ENCODE data around the gene CFAP300.

Gene CFAP300

DNA sequence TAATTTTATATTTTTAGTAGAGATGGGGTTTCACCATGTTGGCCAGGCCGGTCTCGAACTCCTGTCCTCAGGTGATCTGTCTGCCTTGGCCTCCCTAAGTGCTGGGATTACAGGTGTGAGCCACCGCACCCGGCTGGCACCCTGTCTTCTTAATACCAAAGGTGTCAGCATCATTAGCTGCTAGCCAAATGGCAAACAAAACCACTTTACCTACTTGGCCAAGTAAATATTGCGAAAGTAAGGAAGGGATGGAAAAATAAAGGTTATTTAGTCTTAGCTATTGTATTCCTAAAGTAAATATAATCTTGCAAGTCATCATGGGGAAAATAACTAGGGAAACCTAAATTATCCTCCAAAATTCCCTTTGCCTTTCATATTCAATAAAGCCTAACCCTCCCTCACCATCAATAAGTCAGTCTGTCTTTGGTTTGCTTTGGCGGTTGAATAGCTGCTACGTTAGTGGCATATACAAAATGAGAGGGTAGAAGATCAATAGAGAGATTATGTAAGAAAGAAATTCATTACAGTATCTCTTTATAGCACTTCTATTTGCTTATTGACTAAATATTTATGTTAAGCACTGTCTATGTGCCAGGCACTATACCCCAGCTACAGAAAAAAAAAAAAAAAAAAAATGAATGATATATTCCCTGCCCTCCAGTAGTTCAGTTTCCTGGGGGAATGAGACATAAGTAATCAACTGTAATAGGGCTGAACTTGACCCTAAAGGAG is 40.2 kb upstream of the CFAP300 start:
- Histone ChIP-seq H3K9ac (ENCODE audit: low read length) (no peak overlapping the region), H2AFZ (ENCODE audit: low read depth, low read length) (no peak overlapping the region), H3K36me3 (replicated peaks; ENCODE audit: low read depth, low read length) (no peaks in the 10 kb centered on the region), H3K27me3 (ENCODE audit: low read depth, low read length) (no peaks in the 10 kb centered on the region), H3K4me2 (ENCODE audit: low read length) (no peak overlapping the region), H3K79me2 (ENCODE audit: low read length) (no peaks in the 10 kb centered on the region), H4K20me1 (ENCODE audit: insufficient read depth, low read length) (no peaks in the 10 kb centered on the region), H3K4me1 (ENCODE audit: low read length) (no peaks in the 10 kb centered on the region), H3K9me3 (ENCODE audit: insufficient read depth, low read length) (no peaks in the 10 kb centered on the region), H3K27ac (ENCODE audit: low read length) (no peak overlapping the region), H3K4me3 (ENCODE audit: low read length) (no peak overlapping the region)
- TF ChIP-seq CTCF (IDR thresholded peaks at IDR 0.05; ENCODE audit: low read depth, low read length) (no peak), EZH2phosphoT487 (IDR thresholded peaks at IDR 0.05; ENCODE audit: low read depth) (no peak)

DNA sequence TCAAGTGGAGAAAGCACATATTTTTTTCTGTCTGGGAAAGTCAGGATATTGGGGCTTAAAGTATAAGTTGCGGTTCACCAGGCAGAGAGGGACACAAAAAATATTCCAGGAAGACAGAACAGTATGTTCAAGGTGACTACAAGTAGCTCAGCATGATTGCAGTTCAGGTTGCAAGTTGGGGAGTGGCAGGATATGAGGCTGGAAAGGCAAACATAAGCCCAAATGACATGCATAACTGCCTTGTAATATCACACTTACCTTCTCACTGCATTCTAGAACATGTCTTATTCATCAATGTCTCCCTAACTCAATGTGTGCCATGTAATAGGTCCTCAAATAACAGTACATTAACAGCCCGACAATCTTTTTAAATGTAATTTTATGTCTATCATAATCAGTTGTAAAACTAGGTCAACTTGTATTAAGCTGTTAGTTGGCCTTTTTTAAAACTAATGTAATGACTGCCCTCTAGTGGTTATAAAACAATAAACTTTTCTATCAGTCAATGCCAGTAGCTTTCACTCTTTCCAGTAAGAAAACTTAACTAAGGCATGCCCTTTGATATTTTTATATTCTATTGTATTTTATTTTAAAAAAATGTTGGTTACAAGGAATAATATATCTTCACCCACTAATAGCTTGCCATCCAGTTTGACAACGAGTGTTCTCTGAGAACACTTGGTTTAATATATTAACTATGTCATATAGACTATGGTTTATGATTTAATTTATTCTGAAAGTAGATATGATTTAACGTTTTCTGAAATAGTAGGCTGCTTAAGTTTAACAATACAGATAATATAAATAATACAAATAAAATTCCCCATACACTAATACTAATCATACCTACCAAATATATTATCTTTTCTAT is 39.4 kb upstream of the CFAP300 start:
- Histone ChIP-seq H3K27ac (ENCODE audit: low read length) (no peak overlapping the region), H3K9me3 (ENCODE audit: insufficient read depth, low read length) (no peaks in the 10 kb centered on the region), H3K79me2 (ENCODE audit: low read length) (no peaks in the 10 kb centered on the region), H3K27me3 (ENCODE audit: low read depth, low read length) (no peaks in the 10 kb centered on the region), H2AFZ (ENCODE audit: low read depth, low read length) (no peak overlapping the region), H3K4me1 (ENCODE audit: low read length) (no peaks in the 10 kb centered on the region), H3K36me3 (replicated peaks; ENCODE audit: low read depth, low read length) (no peaks in the 10 kb centered on the region), H3K4me3 (ENCODE audit: low read length) (no peak overlapping the region), H3K9ac (ENCODE audit: low read length) (no peak overlapping the region), H3K4me2 (ENCODE audit: low read length) (no peak overlapping the region), H4K20me1 (ENCODE audit: insufficient read depth, low read length) (no peaks in the 10 kb centered on the region)
- TF ChIP-seq EZH2phosphoT487 (IDR thresholded peaks at IDR 0.05; ENCODE audit: low read depth): no peak
- TF ChIP-seq CTCF (IDR thresholded peaks at IDR 0.05; ENCODE audit: low read depth, low read length): peak; percentile 46

DNA sequence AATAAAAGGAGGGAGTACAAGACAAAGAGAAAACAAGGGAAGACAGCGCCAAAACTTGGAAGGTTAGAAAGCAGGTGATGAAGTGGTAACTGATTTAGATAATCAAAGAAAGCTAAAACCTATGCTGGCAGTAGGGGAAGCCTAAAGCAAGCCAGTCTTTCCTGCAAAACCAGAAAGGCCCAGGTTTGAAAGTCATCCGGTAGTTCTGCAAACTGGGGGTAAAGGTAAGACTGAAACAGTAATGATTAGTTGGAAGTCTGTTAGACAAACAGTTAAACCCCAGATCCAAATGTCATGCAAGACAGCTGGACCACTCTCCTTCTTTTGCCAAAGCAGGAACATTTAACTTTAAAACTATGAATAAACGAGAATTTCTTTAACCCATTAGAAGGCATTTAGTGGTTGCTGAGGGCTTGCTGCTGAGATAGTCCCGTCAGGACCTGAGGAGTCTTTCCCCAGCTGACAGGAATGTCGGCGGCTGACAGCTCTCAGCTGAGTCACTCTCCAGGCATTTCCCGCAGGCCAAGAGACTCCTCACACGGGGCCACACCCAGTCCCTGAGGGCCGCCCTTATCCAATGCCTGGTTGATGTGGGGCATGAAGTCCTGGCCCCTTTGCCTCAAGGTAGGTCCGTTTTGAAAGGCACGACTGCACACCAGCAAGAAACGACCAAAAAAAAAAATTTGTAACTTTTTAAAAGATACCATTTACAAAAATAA is 36.3 kb upstream of the CFAP300 start:
- Histone ChIP-seq H3K4me1 (ENCODE audit: low read length) (no peaks in the 10 kb centered on the region), H3K9ac (ENCODE audit: low read length) (no peak overlapping the region), H3K9me3 (ENCODE audit: insufficient read depth, low read length) (no peaks in the 10 kb centered on the region), H3K79me2 (ENCODE audit: low read length) (no peaks in the 10 kb centered on the region), H3K27ac (ENCODE audit: low read length) (no peak overlapping the region), H2AFZ (ENCODE audit: low read depth, low read length) (no peak overlapping the region), H3K27me3 (ENCODE audit: low read depth, low read length) (no peaks in the 10 kb centered on the region), H3K36me3 (replicated peaks; ENCODE audit: low read depth, low read length) (no peaks in the 10 kb centered on the region), H3K4me3 (ENCODE audit: low read length) (no peak overlapping the region), H4K20me1 (ENCODE audit: insufficient read depth, low read length) (no peaks in the 10 kb centered on the region), H3K4me2 (ENCODE audit: low read length) (no peak overlapping the region)
- TF ChIP-seq EZH2phosphoT487 (IDR thresholded peaks at IDR 0.05; ENCODE audit: low read depth): no peak
- TF ChIP-seq CTCF (IDR thresholded peaks at IDR 0.05; ENCODE audit: low read depth, low read length): no peak

DNA sequence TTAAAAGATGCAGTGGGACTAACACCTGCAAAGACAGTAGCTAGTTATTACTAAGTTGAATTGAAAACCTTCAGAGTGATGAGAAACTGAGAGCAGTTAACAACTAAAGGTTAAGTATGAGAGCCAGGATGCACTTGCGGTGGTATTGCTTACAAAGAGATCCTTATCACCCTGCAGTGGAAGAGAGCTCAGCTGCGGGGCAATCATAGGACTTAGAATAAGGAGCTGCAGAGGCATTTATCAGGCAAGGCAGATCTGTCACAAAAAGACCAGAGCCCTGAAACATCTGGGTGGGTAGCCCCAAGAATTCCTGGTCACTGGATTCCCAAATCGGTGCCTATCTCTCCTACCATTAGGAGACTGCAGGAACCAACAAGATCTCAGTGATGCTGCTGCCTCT is 34.3 kb upstream of the CFAP300 start:
- H3K4me1 ChIP-seq (ENCODE audit: low read length): no peaks in the 10 kb centered on the region
- no peak overlapping the region for H2AFZ ChIP-seq (ENCODE audit: low read depth, low read length)
- H3K27me3 ChIP-seq (ENCODE audit: low read depth, low read length): no peaks in the 10 kb centered on the region
- no peak overlapping the region for H3K27ac ChIP-seq (ENCODE audit: low read length)
- no peaks in the 10 kb centered on the region for H4K20me1 ChIP-seq (ENCODE audit: insufficient read depth, low read length)
- H3K36me3 ChIP-seq (replicated peaks; ENCODE audit: low read depth, low read length): no peaks in the 10 kb centered on the region
- H3K4me3 ChIP-seq (ENCODE audit: low read length): no peak overlapping the region
- no peaks in the 10 kb centered on the region for H3K9me3 ChIP-seq (ENCODE audit: insufficient read depth, low read length)
- H3K9ac ChIP-seq (ENCODE audit: low read length): no peak overlapping the region
- TF ChIP-seq CTCF (IDR thresholded peaks at IDR 0.05; ENCODE audit: low read depth, low read length) (no peak), EZH2phosphoT487 (IDR thresholded peaks at IDR 0.05; ENCODE audit: low read depth) (no peak)
- no peak overlapping the region for H3K4me2 ChIP-seq (ENCODE audit: low read length)
- no peaks in the 10 kb centered on the region for H3K79me2 ChIP-seq (ENCODE audit: low read length)
